Measurements from ENCODE around the gene GRIA2.
"Not testable (repeated sequence)": the region's sequence is repeated elsewhere in the genome, so short reads cannot be mapped to it uniquely, and the experiment has no call there.

GRIA2 gene

GRCh38 chr4:157220371-157220881, at the start of gene GRIA2:
Gene GRIA2 (plus strand): TSS chr4:157220728. CDS start chr4:157221043, 315 bp downstream.
- DNase-seq (ENCODE audit: low read depth in 3 of 3, low spot score in 1 of 3): no peak

GRCh38 chr4:157172011-157172410, 48.5 kb upstream of the GRIA2 start:
- no peak for DNase-seq (ENCODE audit: low read depth in 3 of 3, low spot score in 1 of 3)

- DNase-seq (ENCODE audit: low read depth in 3 of 3, low spot score in 1 of 3): not testable (repeated sequence)
These were observed 40.3 kb upstream of the GRIA2 start for GRCh38 chr4:157180268-157180667.

- DNase-seq (ENCODE audit: low read depth in 3 of 3, low spot score in 1 of 3): no peak
These were observed 36.2 kb upstream of the GRIA2 start for GRCh38 chr4:157184300-157184699.

GRCh38 chr4:157185363-157185762, 35.2 kb upstream of the GRIA2 start:
- DNase-seq (ENCODE audit: low read depth in 3 of 3, low spot score in 1 of 3): no peak

- no peak for DNase-seq (ENCODE audit: low read depth in 3 of 3, low spot score in 1 of 3)
These were observed 25.2 kb upstream of the GRIA2 start for GRCh38 chr4:157195374-157195773.

GRCh38 chr4:157196046-157196445, 24.5 kb upstream of the GRIA2 start:
- DNase-seq (ENCODE audit: low read depth in 3 of 3, low spot score in 1 of 3): no peak

GRCh38 chr4:157204634-157205244, 15.8 kb upstream of the GRIA2 start:
- DNase-seq (ENCODE audit: low read depth in 3 of 3, low spot score in 1 of 3): no peak

GRCh38 chr4:157217708-157218107, 2.8 kb upstream of the GRIA2 start:
- no peak for DNase-seq (ENCODE audit: low read depth in 3 of 3, low spot score in 1 of 3)

- no peak for DNase-seq (ENCODE audit: low read depth in 3 of 3, low spot score in 1 of 3)
These were observed 687 bp upstream of the GRIA2 start for GRCh38 chr4:157219711-157220370.

- no peak for DNase-seq (ENCODE audit: low read depth in 3 of 3, low spot score in 1 of 3)
These were observed 932 bp downstream of the GRIA2 start for GRCh38 chr4:157221426-157221894.

- DNase-seq (ENCODE audit: low read depth in 3 of 3, low spot score in 1 of 3): no peak
These were observed 1.6 kb downstream of the GRIA2 start for GRCh38 chr4:157221895-157222770.

GRCh38 chr4:157222771-157223160, 2.2 kb downstream of the GRIA2 start:
- DNase-seq (ENCODE audit: low read depth in 3 of 3, low spot score in 1 of 3): no peak

- DNase-seq (ENCODE audit: low read depth in 3 of 3, low spot score in 1 of 3): no peak
These were observed 2.9 kb downstream of the GRIA2 start for GRCh38 chr4:157223456-157223855.

GRCh38 chr4:157225096-157225495, 4.6 kb downstream of the GRIA2 start:
- no peak for DNase-seq (ENCODE audit: low read depth in 3 of 3, low spot score in 1 of 3)

- DNase-seq (ENCODE audit: low read depth in 3 of 3, low spot score in 1 of 3): no peak
These were observed 5.5 kb downstream of the GRIA2 start for GRCh38 chr4:157226035-157226434.

GRCh38 chr4:157226601-157227000, 6.1 kb downstream of the GRIA2 start:
- DNase-seq (ENCODE audit: low read depth in 3 of 3, low spot score in 1 of 3): no peak

- no peak for DNase-seq (ENCODE audit: low read depth in 3 of 3, low spot score in 1 of 3)
These were observed 11.0 kb downstream of the GRIA2 start for GRCh38 chr4:157231525-157231924.

- no peak for DNase-seq (ENCODE audit: low read depth in 3 of 3, low spot score in 1 of 3)
These were observed 22.3 kb downstream of the GRIA2 start for GRCh38 chr4:157242871-157243270.

GRCh38 chr4:157244348-157244747, 23.8 kb downstream of the GRIA2 start:
- no peak for DNase-seq (ENCODE audit: low read depth in 3 of 3, low spot score in 1 of 3)

- DNase-seq (ENCODE audit: low read depth in 3 of 3, low spot score in 1 of 3): no peak
These were observed 24.8 kb downstream of the GRIA2 start for GRCh38 chr4:157245351-157245750.

GRCh38 chr4:157246964-157247363, 26.4 kb downstream of the GRIA2 start:
- DNase-seq (ENCODE audit: low read depth in 3 of 3, low spot score in 1 of 3): no peak
